ENCODE measurements around the gene USPL1.

USPL1 gene

GRCh38 chr13:30666113-30666512 is 48.4 kb downstream of the USPL1 start:
- no peak for TF ChIP-seq CTCF (IDR thresholded peaks at IDR 0.05)
- no peak for DNase-seq
- H3K27me3 Mint-ChIP-seq (ENCODE audit: low read depth, poor library complexity), result peaks cover 5% of the 10 kb centered on the region

GRCh38 chr13:30667014-30667413 is 49.3 kb downstream of the USPL1 start:
- no peak for DNase-seq
- H3K27me3 Mint-ChIP-seq (ENCODE audit: low read depth, poor library complexity), result peaks cover 8% of the 10 kb centered on the region
- H3K36me3 Mint-ChIP-seq (ENCODE audit: low read depth), result no peaks in the 10 kb centered on the region
- no peaks in the 10 kb centered on the region for H3K4me1 Mint-ChIP-seq
- H3K4me3 Mint-ChIP-seq, result no peak overlapping the region
- no peak for TF ChIP-seq CTCF (IDR thresholded peaks at IDR 0.05)
- no peak overlapping the region for H3K27ac Mint-ChIP-seq
- no peaks in the 10 kb centered on the region for H3K9me3 Mint-ChIP-seq

More at GRCh38 chr13:30666113-30666512, 48.4 kb downstream of the USPL1 start:
- Mint-ChIP-seq H3K27ac (peak overlapping the region; percentile 80), H3K4me1 (no peaks in the 10 kb centered on the region), H3K36me3 (ENCODE audit: low read depth) (no peaks in the 10 kb centered on the region), H3K4me3 (no peak overlapping the region), H3K9me3 (no peaks in the 10 kb centered on the region)

- Mint-ChIP-seq H3K9me3 (no peaks in the 10 kb centered on the region), H3K36me3 (ENCODE audit: low read depth) (no peaks in the 10 kb centered on the region), H3K27me3 (ENCODE audit: low read depth, poor library complexity) (peaks cover 8% of the 10 kb centered on the region), H3K27ac (no peak overlapping the region), H3K4me3 (no peak overlapping the region), H3K4me1 (no peaks in the 10 kb centered on the region)
- no peak for DNase-seq
- TF ChIP-seq CTCF (IDR thresholded peaks at IDR 0.05), result no peak
Measured at GRCh38 chr13:30668312-30668711, 50.6 kb downstream of the USPL1 start.

GRCh38 chr13:30671271-30671815 is 53.6 kb downstream of the USPL1 start:
- H3K27ac Mint-ChIP-seq, result peak overlapping the region; percentile 30

GRCh38 chr13:30673669-30674521 is 56.2 kb downstream of the USPL1 start:
- peak; percentile 89 for DNase-seq
- H3K36me3 Mint-ChIP-seq (ENCODE audit: low read depth), result no peaks in the 10 kb centered on the region
- peak overlapping the region; percentile 90 for H3K4me3 Mint-ChIP-seq
- TF ChIP-seq CTCF (IDR thresholded peaks at IDR 0.05), result peak; percentile 67
- no peak overlapping the region for H3K27ac Mint-ChIP-seq
- no peaks in the 10 kb centered on the region for H3K9me3 Mint-ChIP-seq
- no peaks in the 10 kb centered on the region for H3K4me1 Mint-ChIP-seq
- peaks cover 11% of the 10 kb centered on the region for H3K27me3 Mint-ChIP-seq (ENCODE audit: low read depth, poor library complexity)

More at GRCh38 chr13:30671271-30671815, 53.6 kb downstream of the USPL1 start:
- Mint-ChIP-seq H3K36me3 (ENCODE audit: low read depth) (no peaks in the 10 kb centered on the region), H3K27me3 (ENCODE audit: low read depth, poor library complexity) (peaks cover 17% of the 10 kb centered on the region), H3K4me1 (no peaks in the 10 kb centered on the region), H3K9me3 (no peaks in the 10 kb centered on the region), H3K4me3 (no peak overlapping the region)
- no peak for TF ChIP-seq CTCF (IDR thresholded peaks at IDR 0.05)
- no peak for DNase-seq
